Sigmoid colon (tissue), 7 donors: Measurements from ENCODE around the gene KMT2D. TPM values are rescaled to one million over a fixed set of nuclear protein-coding genes. Genes with fewer than 3 reads are reported as not detected.

Source experiments
- DNase-seq: peaks from one replicate; pipeline ENCODE4 v3.0.0-alpha.2; 2019
- H3K27ac ChIP-seq, 4 donors: fragments of 200-600 bp; sonication (generic); one replicate each; pipeline ENCODE4 v1.5.1; 2016 to 2019; ENCODE audit warnings: mild to moderate bottlenecking in 1 of 4
- H3K27me3 ChIP-seq, 3 donors: fragments of 200-600 bp; sonication (generic); one replicate each; pipeline ENCODE4 v1.5.1; 2019; ENCODE audit warnings: mild to moderate bottlenecking in 1 of 3
- H3K36me3 ChIP-seq, 4 donors: fragments of 200-600 bp; sonication (generic); one replicate each; pipeline ENCODE4 v1.5.1; 2016 to 2019
- H3K4me1 ChIP-seq, 4 donors: fragments of 200-600 bp; sonication (generic); one replicate each; pipeline ENCODE4 v1.5.1; 2017 to 2019
- H3K4me3 ChIP-seq, 4 donors: fragments of 200-600 bp; sonication (generic); one replicate each; pipeline ENCODE4 v1.5.1; 2017 to 2019; ENCODE audit warnings: mild to moderate bottlenecking in 2 of 4, moderate library complexity in 1 of 4
- H3K9me3 ChIP-seq, 4 donors: fragments of 200-600 bp in 3 of 4; sonication (generic) in 3 of 4; one replicate each; pipeline versions ENCODE4 v1.5.1 to v1.6.1; 2013 to 2019
- EP300 ChIP-seq, 4 donors: sonication (generic); formaldehyde crosslinking; IDR thresholded peaks; one replicate each; pipeline ENCODE4 v1.6.1; 2017; ENCODE audit warnings: antibody characterized with exemption in 4 of 4
- POLR2A ChIP-seq, 2 donors: fragments of 450-650 bp; IDR thresholded peaks; one replicate each; pipeline ENCODE4 v1.6.1; 2016; ENCODE audit warnings: antibody characterized with exemption in 2 of 2, mild to moderate bottlenecking in 2 of 2, moderate library complexity in 2 of 2
- POLR2AphosphoS5 ChIP-seq, 4 donors: sonication (generic); formaldehyde crosslinking; IDR thresholded peaks; one replicate each; pipeline ENCODE4 v1.6.1; 2017; ENCODE audit warnings: antibody characterized with exemption in 4 of 4
- WGBS, 2 donors: extraction: QIAGEN DNeasy Blood & Tissue Kit; methylation state at CpG; one replicate each; pipeline ENCODE4 v1.1.7; 2013; 5-methylcytosine and 5-hydroxymethylcytosine counted together
- intact Hi-C: fragments of 100-400 bp; cut with DNase I; formaldehyde crosslinking; loops from one replicate; pipeline ENCODE4 v1.15.1; 2023
- polyA plus RNA-seq, 3 donors: library from polyadenylated mRNA; stranded (reverse); fragments of 200-250 nt; gene quantifications; one replicate each; pipeline ENCODE4 v1.2.3, GENCODE V29; 2013
- total RNA-seq, 4 donors: library from RNA; depleted of rRNA; stranded (reverse); fragments of >200 nt; gene quantifications; one replicate each; pipeline ENCODE4 v1.1.0, GENCODE V29; 2016
- TF ChIP-seq, protein P1 (sequence below), 4 experiments: fragments of 450-650 bp in 3 of 4; fragments of 200-600 bp in 1 of 4; IDR thresholded peaks; one replicate each; pipeline ENCODE4 v1.5.1; 2016 to 2019; ENCODE audit warnings: antibody characterized with exemption in 4 of 4, mild to moderate bottlenecking in 3 of 4, moderate library complexity in 2 of 4
- donor health status: healthy with polysubstance abuse.
- donor health status: Bipolar disorder and iron deficiency.
- donor health status: healthy.

The KMT2D gene
- total and polyA plus RNA-seq, 7 donors, result 1.8 to 61.8 (median 23.7) TPM

DNA sequence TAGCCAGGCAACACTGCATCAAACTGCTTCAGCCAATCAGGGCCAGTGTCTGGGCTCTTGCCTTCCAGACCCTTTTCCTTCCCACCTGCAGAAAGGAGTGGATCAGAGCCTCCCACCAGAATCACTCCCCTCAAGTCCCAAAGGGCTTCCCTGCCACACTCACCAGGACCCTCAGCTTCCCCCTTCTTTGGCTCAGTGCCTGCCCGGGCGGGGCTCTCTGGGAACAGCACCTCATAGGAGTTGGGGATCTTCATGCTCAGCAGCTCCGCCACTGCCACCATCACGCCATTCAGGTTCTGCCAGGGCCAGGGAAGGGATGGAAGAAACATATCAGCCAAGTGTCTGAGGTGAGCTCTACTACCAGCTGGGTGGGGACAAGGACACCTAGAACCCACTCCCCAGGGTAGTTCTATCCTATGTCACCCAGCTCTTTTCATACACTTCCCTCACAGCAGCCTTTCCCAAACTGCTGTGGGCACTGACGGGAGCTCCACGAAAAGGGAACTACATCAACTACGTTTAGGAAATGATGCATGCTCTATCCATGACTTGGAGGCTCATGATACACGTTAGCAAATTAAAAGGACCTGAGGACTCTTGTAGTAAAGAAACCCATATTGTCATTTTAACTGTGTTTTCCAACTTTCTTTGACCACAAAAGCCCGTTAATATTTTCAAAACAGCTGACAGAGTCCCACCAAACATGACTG lies 32.6 kb downstream of the KMT2D start:
- no peak for DNase-seq

DNA sequence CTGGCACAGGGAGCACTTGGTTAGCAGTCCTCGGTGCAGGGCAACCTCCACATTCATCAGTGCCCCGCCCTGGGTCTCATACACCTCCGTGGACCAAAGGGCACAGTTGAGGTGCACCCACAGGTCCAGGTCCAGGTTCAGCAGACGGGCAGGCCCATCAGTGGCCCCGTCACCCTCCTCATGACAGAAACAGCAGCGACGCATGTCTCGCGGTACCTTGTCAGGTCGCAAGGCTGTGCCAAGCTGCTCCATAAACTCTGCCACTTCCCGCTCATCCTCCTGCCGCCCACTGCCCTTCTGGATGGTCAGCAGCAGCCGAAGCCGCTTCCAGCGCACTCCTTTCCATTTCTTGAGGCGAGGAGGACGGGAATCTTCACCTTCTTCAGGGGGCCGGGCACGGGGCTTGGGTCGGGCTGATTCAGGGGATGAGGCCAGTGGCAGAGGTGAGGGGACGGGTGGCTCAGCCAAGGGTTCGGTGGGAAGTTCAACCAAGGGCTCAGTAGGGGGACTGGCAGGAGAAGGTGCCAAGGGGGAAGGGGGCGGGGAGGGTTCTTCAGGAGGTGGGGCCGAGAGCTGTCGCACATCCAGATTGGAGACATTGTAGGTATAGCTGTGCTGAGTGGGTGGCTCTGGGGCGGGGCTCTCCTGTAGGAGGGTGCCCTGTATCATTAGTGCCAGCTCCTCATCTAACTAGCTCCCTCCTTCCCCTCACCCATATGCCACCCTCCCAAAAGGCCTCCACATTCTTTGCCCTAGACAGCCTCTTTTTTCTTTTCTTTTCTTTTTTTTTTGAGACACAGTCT lies 33.7 kb downstream of the KMT2D start:
- intact Hi-C loops, result no loop called here
- TF ChIP-seq POLR2A (IDR thresholded peaks at IDR 0.05) (no peak), POLR2AphosphoS5 (IDR thresholded peaks at IDR 0.05) (peak in 1 of 4 donors; percentile 5), EP300 (IDR thresholded peaks at IDR 0.05) (no peak)
- TF ChIP-seq, protein P1, sequence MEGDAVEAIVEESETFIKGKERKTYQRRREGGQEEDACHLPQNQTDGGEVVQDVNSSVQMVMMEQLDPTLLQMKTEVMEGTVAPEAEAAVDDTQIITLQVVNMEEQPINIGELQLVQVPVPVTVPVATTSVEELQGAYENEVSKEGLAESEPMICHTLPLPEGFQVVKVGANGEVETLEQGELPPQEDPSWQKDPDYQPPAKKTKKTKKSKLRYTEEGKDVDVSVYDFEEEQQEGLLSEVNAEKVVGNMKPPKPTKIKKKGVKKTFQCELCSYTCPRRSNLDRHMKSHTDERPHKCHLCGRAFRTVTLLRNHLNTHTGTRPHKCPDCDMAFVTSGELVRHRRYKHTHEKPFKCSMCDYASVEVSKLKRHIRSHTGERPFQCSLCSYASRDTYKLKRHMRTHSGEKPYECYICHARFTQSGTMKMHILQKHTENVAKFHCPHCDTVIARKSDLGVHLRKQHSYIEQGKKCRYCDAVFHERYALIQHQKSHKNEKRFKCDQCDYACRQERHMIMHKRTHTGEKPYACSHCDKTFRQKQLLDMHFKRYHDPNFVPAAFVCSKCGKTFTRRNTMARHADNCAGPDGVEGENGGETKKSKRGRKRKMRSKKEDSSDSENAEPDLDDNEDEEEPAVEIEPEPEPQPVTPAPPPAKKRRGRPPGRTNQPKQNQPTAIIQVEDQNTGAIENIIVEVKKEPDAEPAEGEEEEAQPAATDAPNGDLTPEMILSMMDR (IDR thresholded peaks at IDR 0.05), result no peak
- DNase-seq, result no peak
- Histone ChIP-seq H3K4me3 (no peak overlapping the region), H3K9me3 (no peaks in the 10 kb centered on the region), H3K4me1 (peaks cover 0 to 3% (median 0%) of the 10 kb centered on the region in 4 donors), H3K36me3 (peaks cover 44 to 94% (median 66%) of the 10 kb centered on the region in 4 donors), H3K27me3 (no peaks in the 10 kb centered on the region), H3K27ac (no peak overlapping the region)
- WGBS, 2 donors, result 94 to 95% methylated on average over 26 of the region's 26 CpGs

More for the DNA sequence above, 32.6 kb downstream of the KMT2D start:
- intact Hi-C loops, result no loop called here
- Histone ChIP-seq H3K27ac (no peak overlapping the region), H3K4me1 (peaks cover 0 to 9% (median 0%) of the 10 kb centered on the region in 4 donors), H3K36me3 (peaks cover 47 to 94% (median 63%) of the 10 kb centered on the region in 4 donors), H3K4me3 (no peak overlapping the region), H3K9me3 (no peaks in the 10 kb centered on the region), H3K27me3 (no peaks in the 10 kb centered on the region)
- no peak for TF ChIP-seq POLR2AphosphoS5 (IDR thresholded peaks at IDR 0.05)
- TF ChIP-seq, protein P1 (IDR thresholded peaks at IDR 0.05), result no peak
- 94% methylated on average over 9 of the region's 9 CpGs for WGBS, 2 donors

DNA sequence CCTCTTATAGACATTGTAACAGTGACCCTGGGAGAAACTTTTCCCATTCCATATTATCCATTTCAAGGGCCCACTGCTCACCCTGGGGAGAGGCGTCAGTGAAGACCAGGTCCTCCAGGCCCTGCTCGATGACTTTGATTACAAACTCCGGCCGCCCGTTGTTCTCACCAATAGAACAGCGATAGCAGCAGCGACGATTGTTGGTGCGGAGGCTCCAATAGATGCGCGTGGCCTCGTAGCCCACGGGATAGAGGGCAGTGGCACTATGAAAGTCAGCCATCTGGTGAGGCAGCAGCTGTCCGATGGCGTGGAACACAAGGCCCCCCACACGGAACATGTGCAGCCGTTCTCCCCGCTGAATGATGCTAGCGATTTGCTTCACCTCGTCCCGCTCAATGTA lies 34.5 kb downstream of the KMT2D start:
- WGBS, 2 donors, result 96% methylated on average over 21 of the region's 21 CpGs
- Histone ChIP-seq H3K27me3 (no peaks in the 10 kb centered on the region), H3K4me3 (no peak overlapping the region), H3K4me1 (no peaks in the 10 kb centered on the region), H3K9me3 (no peaks in the 10 kb centered on the region), H3K36me3 (peaks cover 49 to 95% (median 70%) of the 10 kb centered on the region in 4 donors), H3K27ac (no peak overlapping the region)
- DNase-seq, result no peak
- intact Hi-C loops, result no loop called here
- TF ChIP-seq POLR2AphosphoS5 (IDR thresholded peaks at IDR 0.05), result peak in 1 of 4 donors; percentile 4
- TF ChIP-seq EP300 (IDR thresholded peaks at IDR 0.05), result no peak

DNA sequence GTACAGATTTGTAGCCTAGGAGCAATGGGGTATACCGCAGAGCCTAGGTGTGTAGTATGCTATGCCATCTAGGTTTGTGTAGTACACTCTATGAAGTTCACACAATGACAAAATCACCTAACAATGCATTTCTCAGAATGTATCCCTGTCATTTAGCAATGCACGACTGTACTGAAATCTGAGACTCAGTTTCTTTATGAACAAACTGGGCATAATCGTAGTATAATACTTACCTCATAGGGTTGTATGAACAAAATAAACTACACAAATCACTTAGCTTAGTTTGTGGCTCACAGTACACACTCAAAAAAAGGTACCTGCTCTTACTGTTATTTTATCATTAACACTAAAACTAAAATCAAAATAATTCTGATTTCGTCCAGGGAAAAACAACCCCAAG lies 35.1 kb downstream of the KMT2D start:
- Histone ChIP-seq H3K27me3 (no peaks in the 10 kb centered on the region), H3K36me3 (peaks cover 49 to 96% (median 73%) of the 10 kb centered on the region in 4 donors), H3K4me3 (no peak overlapping the region), H3K4me1 (no peaks in the 10 kb centered on the region), H3K27ac (no peak overlapping the region), H3K9me3 (no peaks in the 10 kb centered on the region)
- intact Hi-C loops, result no loop called here
- DNase-seq, result no peak
- 94 to 95% methylated on average over 4 of the region's 4 CpGs for WGBS, 2 donors
- TF ChIP-seq, protein P1 (IDR thresholded peaks at IDR 0.05), result no peak
- TF ChIP-seq POLR2AphosphoS5 (IDR thresholded peaks at IDR 0.05) (no peak), POLR2A (IDR thresholded peaks at IDR 0.05) (no peak), EP300 (IDR thresholded peaks at IDR 0.05) (no peak)

DNA sequence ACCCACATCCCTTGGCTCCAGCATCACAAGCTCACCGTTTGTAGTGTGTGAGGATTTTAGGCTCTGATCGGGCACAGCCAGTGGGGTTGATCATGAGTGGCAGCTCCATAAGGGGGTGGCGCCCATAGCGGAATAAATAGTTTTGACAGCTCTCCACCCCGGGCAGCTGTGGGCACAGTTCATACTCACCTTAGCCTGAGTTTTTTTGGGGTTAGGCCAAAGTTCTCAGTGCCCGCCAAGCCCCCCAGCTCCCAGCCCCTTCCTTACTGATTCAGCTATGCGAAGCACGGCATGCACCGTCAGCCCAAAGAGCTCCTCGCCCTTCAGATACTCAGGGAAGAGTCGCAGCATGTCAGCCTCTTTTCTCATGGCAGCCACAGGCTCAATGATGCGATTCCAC lies 36.1 kb downstream of the KMT2D start:
- H3K36me3 ChIP-seq, result peaks cover 49 to 88% (median 73%) of the 10 kb centered on the region in 4 donors
- no peaks in the 10 kb centered on the region for H3K27me3 ChIP-seq
- H3K4me1 ChIP-seq, result peaks cover 0 to 7% (median 1%) of the 10 kb centered on the region in 4 donors
- intact Hi-C loops, result no loop called here
- H3K27ac ChIP-seq, result no peak overlapping the region
- DNase-seq, result no peak
- WGBS, 2 donors, result 94% methylated on average over 12 of the region's 12 CpGs
- TF ChIP-seq POLR2AphosphoS5 (IDR thresholded peaks at IDR 0.05), result no peak
- TF ChIP-seq EP300 (IDR thresholded peaks at IDR 0.05), result no peak
- TF ChIP-seq, protein P1 (IDR thresholded peaks at IDR 0.05), result no peak
- TF ChIP-seq POLR2A (IDR thresholded peaks at IDR 0.05), result no peak
- H3K4me3 ChIP-seq, result no peak overlapping the region
- no peaks in the 10 kb centered on the region for H3K9me3 ChIP-seq
